ENCODE measurements around the gene TAF13.

The TAF13 gene

GRCh38 chr1:109116286-109116685 is 40.5 kb upstream of the TAF13 start:
- H3K36me3 ChIP-seq (ENCODE audit: control insufficient read depth in 2 of 2, insufficient read depth in 1 of 2, low read length in 2 of 2) = no peaks in the 10 kb centered on the region
- TF ChIP-seq BCL11B (tag by site-specific recombination; IDR thresholded peaks at IDR 0.05; ENCODE audit: low read depth) (no peak), ZNF518A (tag by site-specific recombination; conservative IDR thresholded peaks at IDR 0.05; ENCODE audit: low read depth) (no peak), GLI2 (tag by site-specific recombination; IDR thresholded peaks at IDR 0.05; ENCODE audit: borderline replicate concordance, low read depth) (no peak), ZNF221 (tag by site-specific recombination; IDR thresholded peaks at IDR 0.05; ENCODE audit: borderline replicate concordance) (no peak), ZNF184 (tag by site-specific recombination; IDR thresholded peaks at IDR 0.05) (no peak), SP2 (tag by site-specific recombination; IDR thresholded peaks at IDR 0.05) (no peak), ZNF114 (tag by site-specific recombination; IDR thresholded peaks at IDR 0.05) (no peak), ZNF792 (tag by site-specific recombination; IDR thresholded peaks at IDR 0.05) (no peak), ZNF785 (tag by site-specific recombination; IDR thresholded peaks at IDR 0.05) (no peak), ZBTB7A (tag by site-specific recombination; IDR thresholded peaks at IDR 0.05; ENCODE audit: low read depth) (no peak), REST (tag by site-specific recombination; IDR thresholded peaks at IDR 0.05) (no peak), ZIC2 (tag by site-specific recombination; IDR thresholded peaks at IDR 0.05) (no peak)
- TF ChIP-seq, protein P1, sequence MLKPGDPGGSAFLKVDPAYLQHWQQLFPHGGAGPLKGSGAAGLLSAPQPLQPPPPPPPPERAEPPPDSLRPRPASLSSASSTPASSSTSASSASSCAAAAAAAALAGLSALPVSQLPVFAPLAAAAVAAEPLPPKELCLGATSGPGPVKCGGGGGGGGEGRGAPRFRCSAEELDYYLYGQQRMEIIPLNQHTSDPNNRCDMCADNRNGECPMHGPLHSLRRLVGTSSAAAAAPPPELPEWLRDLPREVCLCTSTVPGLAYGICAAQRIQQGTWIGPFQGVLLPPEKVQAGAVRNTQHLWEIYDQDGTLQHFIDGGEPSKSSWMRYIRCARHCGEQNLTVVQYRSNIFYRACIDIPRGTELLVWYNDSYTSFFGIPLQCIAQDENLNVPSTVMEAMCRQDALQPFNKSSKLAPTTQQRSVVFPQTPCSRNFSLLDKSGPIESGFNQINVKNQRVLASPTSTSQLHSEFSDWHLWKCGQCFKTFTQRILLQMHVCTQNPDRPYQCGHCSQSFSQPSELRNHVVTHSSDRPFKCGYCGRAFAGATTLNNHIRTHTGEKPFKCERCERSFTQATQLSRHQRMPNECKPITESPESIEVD (tag by site-specific recombination; IDR thresholded peaks at IDR 0.05) = no peak
- TF ChIP-seq, protein P2, sequence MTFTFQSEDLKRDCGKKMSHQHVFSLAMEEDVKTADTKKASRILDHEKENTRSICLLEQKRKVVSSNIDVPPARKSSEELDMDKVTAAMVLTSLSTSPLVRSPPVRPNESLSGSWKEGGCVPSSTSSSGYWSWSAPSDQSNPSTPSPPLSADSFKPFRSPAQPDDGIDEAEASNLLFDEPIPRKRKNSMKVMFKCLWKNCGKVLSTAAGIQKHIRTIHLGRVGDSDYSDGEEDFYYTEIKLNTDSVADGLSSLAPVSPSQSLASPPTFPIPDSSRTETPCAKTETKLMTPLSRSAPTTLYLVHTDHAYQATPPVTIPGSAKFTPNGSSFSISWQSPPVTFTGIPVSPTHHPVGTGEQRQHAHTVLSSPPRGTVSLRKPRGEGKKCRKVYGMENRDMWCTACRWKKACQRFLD (tag by site-specific recombination; IDR thresholded peaks at IDR 0.05) = no peak
- TF ChIP-seq, protein P3, sequence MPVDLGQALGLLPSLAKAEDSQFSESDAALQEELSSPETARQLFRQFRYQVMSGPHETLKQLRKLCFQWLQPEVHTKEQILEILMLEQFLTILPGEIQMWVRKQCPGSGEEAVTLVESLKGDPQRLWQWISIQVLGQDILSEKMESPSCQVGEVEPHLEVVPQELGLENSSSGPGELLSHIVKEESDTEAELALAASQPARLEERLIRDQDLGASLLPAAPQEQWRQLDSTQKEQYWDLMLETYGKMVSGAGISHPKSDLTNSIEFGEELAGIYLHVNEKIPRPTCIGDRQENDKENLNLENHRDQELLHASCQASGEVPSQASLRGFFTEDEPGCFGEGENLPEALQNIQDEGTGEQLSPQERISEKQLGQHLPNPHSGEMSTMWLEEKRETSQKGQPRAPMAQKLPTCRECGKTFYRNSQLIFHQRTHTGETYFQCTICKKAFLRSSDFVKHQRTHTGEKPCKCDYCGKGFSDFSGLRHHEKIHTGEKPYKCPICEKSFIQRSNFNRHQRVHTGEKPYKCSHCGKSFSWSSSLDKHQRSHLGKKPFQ (tag by site-specific recombination; IDR thresholded peaks at IDR 0.05) = no peak
- H3K4me3 ChIP-seq (ENCODE audit: low read depth, low read length) = no peak overlapping the region
- H3K27ac ChIP-seq (ENCODE audit: extremely low read depth, low read depth, low read length) = no peak overlapping the region
- H3K9me3 ChIP-seq (ENCODE audit: control insufficient read depth, insufficient read depth, low read depth, low read length) = no peaks in the 10 kb centered on the region
- H3K4me1 ChIP-seq (ENCODE audit: control insufficient read depth, insufficient read depth, low read length) = no peaks in the 10 kb centered on the region
- ChIA-PET CTCF (interaction anchor here (0.9 to 1.6 kb wide), 3 partner anchors 16 to 283 kb away, joined by 4 to 8 read pairs (median 7); no protein-coding TSS in a partner anchor), POLR2A (interaction anchor here (4.1 kb wide), 1 partner anchor 16 kb away, joined by 23 read pairs; no protein-coding TSS in a partner anchor)
